Embryonic facial prominence (tissue), 1 donor: ENCODE measurements around the gene TTC9.

Experiments used
- DNase-seq: peaks from one replicate; pipeline ENCODE4 v3.0.0-alpha.2; 2016; ENCODE audit errors: extremely low spot score

Gene TTC9

GRCh38 chr14:70645892-70646291, 4.2 kb downstream of the TTC9 start:
- no peak for DNase-seq

GRCh38 chr14:70646705-70647104, 5.0 kb downstream of the TTC9 start:
- DNase-seq, result no peak

- DNase-seq, result no peak
Observed at GRCh38 chr14:70648346-70648745, 6.6 kb downstream of the TTC9 start.

- DNase-seq, result no peak
Observed at GRCh38 chr14:70649803-70650202, 8.1 kb downstream of the TTC9 start.

GRCh38 chr14:70651522-70651921, 9.8 kb downstream of the TTC9 start:
- DNase-seq, result no peak

- DNase-seq, result no peak
Observed at GRCh38 chr14:70652871-70653270, 11.2 kb downstream of the TTC9 start.

GRCh38 chr14:70653662-70654061, 11.9 kb downstream of the TTC9 start:
- DNase-seq, result no peak

GRCh38 chr14:70654632-70655031, 12.9 kb downstream of the TTC9 start:
- no peak for DNase-seq

GRCh38 chr14:70655110-70655826, 13.6 kb downstream of the TTC9 start:
- DNase-seq, result no peak

- DNase-seq, result no peak
Observed at GRCh38 chr14:70658899-70659298, 17.2 kb downstream of the TTC9 start.

- DNase-seq, result no peak
Observed at GRCh38 chr14:70660967-70661893, 19.5 kb downstream of the TTC9 start.

GRCh38 chr14:70662080-70662479, 20.4 kb downstream of the TTC9 start:
- no peak for DNase-seq

GRCh38 chr14:70662816-70663215, 21.1 kb downstream of the TTC9 start:
- DNase-seq, result no peak

- DNase-seq, result no peak
Observed at GRCh38 chr14:70663707-70664179, 22.0 kb downstream of the TTC9 start.

GRCh38 chr14:70664698-70665447, 23.2 kb downstream of the TTC9 start:
- DNase-seq, result no peak

GRCh38 chr14:70665448-70666360, 24.0 kb downstream of the TTC9 start:
- DNase-seq, result no peak

- no peak for DNase-seq
Observed at GRCh38 chr14:70666361-70666686, 24.6 kb downstream of the TTC9 start.

GRCh38 chr14:70670992-70671651, 29.4 kb downstream of the TTC9 start:
- no peak for DNase-seq

GRCh38 chr14:70671652-70672644, 30.2 kb downstream of the TTC9 start:
- no peak for DNase-seq
